Psoas muscle (tissue), 8 donors: ENCODE results near the gene SLCO2B1. TPM values are rescaled to one million over a fixed set of nuclear protein-coding genes. Genes with fewer than 3 reads are reported as not detected.

ENCODE experiments used
- ATAC-seq, 4 donors: fragments of 200-7000 bp; cut with Tn5 transposase; one replicate each; pipeline ENCODE4 v1.9.1; 2020; ENCODE audit warnings: moderate library complexity in 3 of 4, mild to moderate bottlenecking in 2 of 4
- DNase-seq, 2 donors: peaks; one replicate each; pipeline ENCODE4 v3.0.0-alpha.2; 2020
- H3K27ac ChIP-seq: fragments of 200-600 bp; one replicate; pipeline ENCODE4 v1.8.0; 2022
- H3K27me3 ChIP-seq, 3 donors: fragments of 200-600 bp in 1 of 3; one replicate each; pipeline versions ENCODE4 v1.6.1 to v1.8.0; 2013 to 2022; ENCODE audit warnings: low read length in 2 of 3, mild to moderate bottlenecking in 2 of 3, moderate library complexity in 1 of 3; ENCODE audit not compliant: insufficient read depth in 3 of 3
- H3K36me3 ChIP-seq, 2 donors: fragments of 200-600 bp in 1 of 2; one replicate each; pipeline versions ENCODE4 v1.6.1 to v1.8.0; 2013 to 2022; ENCODE audit warnings: low read depth in 1 of 2, mild to moderate bottlenecking in 1 of 2, moderate library complexity in 1 of 2; ENCODE audit not compliant: insufficient read depth in 1 of 2
- H3K4me1 ChIP-seq: fragments of 200-600 bp; one replicate; pipeline ENCODE4 v1.8.0; 2022
- H3K4me3 ChIP-seq: fragments of 200-600 bp; one replicate; pipeline ENCODE4 v1.8.0; 2022; ENCODE audit warnings: mild to moderate bottlenecking
- H3K9me3 ChIP-seq: fragments of 200-600 bp; one replicate; pipeline ENCODE4 v1.8.0; 2022
- WGBS, 3 donors: extraction: QIAGEN DNeasy Blood & Tissue Kit; methylation state at CpG; one replicate each; pipeline versions ENCODE4 v1.1.6 to v1.1.7; 2013; 5-methylcytosine and 5-hydroxymethylcytosine counted together
- intact Hi-C, 2 donors: fragments of 100-400 bp; cut with DNase I; formaldehyde crosslinking; loops; one replicate each; pipeline versions ENCODE4 v1.11.0 to v1.14.2; 2022
- polyA plus RNA-seq, 3 donors: library from polyadenylated mRNA; stranded (reverse); fragments of 200-250 nt; gene quantifications; one replicate each; pipeline ENCODE4 v1.2.3, GENCODE V29; 2013
- total RNA-seq, 4 donors: library from RNA; stranded (reverse); fragmentation: NEBNext Ultra II Directional in 2 of 4; extraction: Animal tissue kit (Norgen Biotek cat#: 25700) in 2 of 4; gene quantifications; one replicate each; pipeline versions ENCODE4 v1.2.1 to v1.2.4, GENCODE V29; 2021 to 2023
- TF ChIP-seq, protein P1 (sequence below): fragments of 200-600 bp; IDR thresholded peaks from one replicate; pipeline ENCODE4 v1.8.0; 2022; ENCODE audit warnings: antibody characterized with exemption
- donor health status: healthy with polysubstance abuse.
- donor health status: DM: no; HTN: no; CAD: no; lungs with moderate emphysema.
- donor health status: Bipolar disorder and iron deficiency.
- donor health status: healthy.
- donor health status: DM: yes; HTN: yes; CAD: no.
- donor health status: DM: no; HTN: no; CAD: no.
- donor health status: DM: no; HTN: no; CAD: no.
- donor health status: DM: yes; HTN: yes; CAD: no.

SLCO2B1 gene
- total and polyA plus RNA-seq, 7 donors, result 1.2 to 17.7 (median 10.7) TPM

DNA sequence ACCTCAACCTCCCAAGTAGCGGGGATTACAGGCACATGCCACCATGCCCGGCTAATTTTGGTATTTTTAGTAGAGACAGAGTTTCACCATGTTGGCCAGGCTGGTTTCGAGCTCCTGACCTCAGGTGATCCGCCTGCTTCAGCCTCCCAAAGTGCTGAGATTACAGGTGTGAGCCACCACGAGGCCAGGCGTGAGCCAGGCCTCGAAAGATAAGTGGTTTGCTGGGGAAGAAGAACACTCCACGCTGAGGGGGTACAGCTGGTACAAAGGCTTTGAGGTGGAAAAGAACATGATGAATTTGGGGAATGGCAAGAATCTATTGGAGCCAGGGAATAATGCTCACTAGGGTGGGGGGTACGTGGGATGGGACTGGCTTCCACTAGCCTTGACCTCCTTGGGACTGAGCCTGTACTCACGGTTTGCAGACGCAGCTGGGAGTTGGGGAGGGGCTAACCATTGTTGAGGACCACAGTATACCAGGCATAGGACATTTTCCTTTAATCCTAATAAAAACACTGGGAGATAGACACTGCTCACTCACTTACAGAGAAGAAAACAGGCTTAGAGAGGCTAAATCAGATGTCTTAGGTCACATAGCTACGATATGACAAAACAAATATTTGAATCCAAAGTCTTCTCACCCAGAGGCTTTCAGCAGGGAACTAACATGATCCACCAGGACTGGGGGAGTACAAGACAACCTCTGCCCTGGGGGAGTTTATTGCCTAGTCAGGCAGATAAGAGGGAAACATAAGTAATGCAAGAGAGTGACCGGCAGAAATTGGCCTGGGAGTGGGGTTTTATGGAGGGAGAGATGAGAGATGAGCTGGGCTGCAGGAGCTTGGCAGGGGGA is 4.9 kb downstream of the SLCO2B1 start:
- Histone ChIP-seq H3K27ac (no peak overlapping the region), H3K27me3 (peaks cover 0 to 2% (median 0%) of the 10 kb centered on the region in 3 donors), H3K36me3 (no peaks in the 10 kb centered on the region), H3K4me3 (no peak overlapping the region), H3K4me1 (no peaks in the 10 kb centered on the region), H3K9me3 (no peaks in the 10 kb centered on the region)
- intact Hi-C loops, result no loop called here
- DNase-seq, result no peak
- 73 to 79% (median 76%) methylated on average over 13 of the region's 13 CpGs for WGBS, 3 donors
- TF ChIP-seq, protein P1, sequence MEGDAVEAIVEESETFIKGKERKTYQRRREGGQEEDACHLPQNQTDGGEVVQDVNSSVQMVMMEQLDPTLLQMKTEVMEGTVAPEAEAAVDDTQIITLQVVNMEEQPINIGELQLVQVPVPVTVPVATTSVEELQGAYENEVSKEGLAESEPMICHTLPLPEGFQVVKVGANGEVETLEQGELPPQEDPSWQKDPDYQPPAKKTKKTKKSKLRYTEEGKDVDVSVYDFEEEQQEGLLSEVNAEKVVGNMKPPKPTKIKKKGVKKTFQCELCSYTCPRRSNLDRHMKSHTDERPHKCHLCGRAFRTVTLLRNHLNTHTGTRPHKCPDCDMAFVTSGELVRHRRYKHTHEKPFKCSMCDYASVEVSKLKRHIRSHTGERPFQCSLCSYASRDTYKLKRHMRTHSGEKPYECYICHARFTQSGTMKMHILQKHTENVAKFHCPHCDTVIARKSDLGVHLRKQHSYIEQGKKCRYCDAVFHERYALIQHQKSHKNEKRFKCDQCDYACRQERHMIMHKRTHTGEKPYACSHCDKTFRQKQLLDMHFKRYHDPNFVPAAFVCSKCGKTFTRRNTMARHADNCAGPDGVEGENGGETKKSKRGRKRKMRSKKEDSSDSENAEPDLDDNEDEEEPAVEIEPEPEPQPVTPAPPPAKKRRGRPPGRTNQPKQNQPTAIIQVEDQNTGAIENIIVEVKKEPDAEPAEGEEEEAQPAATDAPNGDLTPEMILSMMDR, result no peak
- no peak for ATAC-seq

DNA sequence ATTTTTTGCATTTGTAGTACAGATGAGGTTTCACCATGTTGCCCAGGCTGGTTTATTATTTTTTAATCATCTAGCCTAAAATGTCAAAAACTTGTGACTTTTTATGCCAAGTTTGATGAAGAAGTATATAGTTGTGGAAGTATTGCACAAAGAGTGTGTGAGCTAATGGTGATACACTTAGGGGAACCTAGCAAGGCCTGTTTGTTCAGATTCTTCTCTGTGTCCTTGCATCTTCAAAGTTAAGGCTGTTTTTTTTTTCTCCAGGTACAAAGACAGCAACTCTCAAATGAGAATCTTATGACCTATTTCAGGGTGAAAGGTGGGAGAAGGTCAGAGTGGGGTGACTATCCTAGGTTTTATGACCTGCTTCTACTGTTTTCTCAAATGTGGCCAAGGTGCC is 7.3 kb downstream of the SLCO2B1 start:
- H3K36me3 ChIP-seq, result no peaks in the 10 kb centered on the region
- H3K27me3 ChIP-seq, result no peaks in the 10 kb centered on the region
- DNase-seq (no peak), ATAC-seq (no peak)
- H3K4me3 ChIP-seq, result no peak overlapping the region
- TF ChIP-seq, protein P1, result no peak
- no peaks in the 10 kb centered on the region for H3K9me3 ChIP-seq
- intact Hi-C loops, result no loop called here
- no peak overlapping the region for H3K27ac ChIP-seq
- no peaks in the 10 kb centered on the region for H3K4me1 ChIP-seq

DNA sequence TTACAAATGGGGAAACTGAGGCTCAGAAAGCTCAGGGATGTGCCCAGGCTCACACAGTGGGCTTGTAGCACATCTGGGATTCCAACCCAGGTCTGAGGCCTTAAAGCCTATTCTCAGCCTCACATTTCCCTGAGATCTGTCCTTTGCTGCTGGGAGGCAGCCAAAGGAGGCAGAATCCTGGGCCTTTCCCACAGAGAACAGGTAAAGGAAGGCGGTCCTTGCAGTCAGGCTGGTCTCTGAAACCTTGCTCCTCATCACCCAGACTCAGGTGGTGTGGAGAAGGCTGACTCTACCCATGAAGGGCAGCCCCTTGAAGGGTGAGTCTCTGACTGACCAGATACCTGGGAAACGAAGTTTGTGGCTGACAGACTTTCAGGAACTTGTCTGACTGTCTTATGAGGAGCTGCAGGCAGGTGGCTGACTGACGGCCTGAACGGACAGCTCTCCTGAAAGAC is 7.8 kb downstream of the SLCO2B1 start:
- H3K4me1 ChIP-seq, result no peaks in the 10 kb centered on the region
- TF ChIP-seq, protein P1, result no peak
- 90 to 97% (median 95%) methylated on average over 4 of the region's 4 CpGs for WGBS, 3 donors
- no peaks in the 10 kb centered on the region for H3K27me3 ChIP-seq
- DNase-seq, result no peak
- intact Hi-C loops, result no loop called here
- H3K4me3 ChIP-seq, result no peak overlapping the region
- H3K27ac ChIP-seq, result no peak overlapping the region
- no peaks in the 10 kb centered on the region for H3K9me3 ChIP-seq
- no peak for ATAC-seq
- no peaks in the 10 kb centered on the region for H3K36me3 ChIP-seq

DNA sequence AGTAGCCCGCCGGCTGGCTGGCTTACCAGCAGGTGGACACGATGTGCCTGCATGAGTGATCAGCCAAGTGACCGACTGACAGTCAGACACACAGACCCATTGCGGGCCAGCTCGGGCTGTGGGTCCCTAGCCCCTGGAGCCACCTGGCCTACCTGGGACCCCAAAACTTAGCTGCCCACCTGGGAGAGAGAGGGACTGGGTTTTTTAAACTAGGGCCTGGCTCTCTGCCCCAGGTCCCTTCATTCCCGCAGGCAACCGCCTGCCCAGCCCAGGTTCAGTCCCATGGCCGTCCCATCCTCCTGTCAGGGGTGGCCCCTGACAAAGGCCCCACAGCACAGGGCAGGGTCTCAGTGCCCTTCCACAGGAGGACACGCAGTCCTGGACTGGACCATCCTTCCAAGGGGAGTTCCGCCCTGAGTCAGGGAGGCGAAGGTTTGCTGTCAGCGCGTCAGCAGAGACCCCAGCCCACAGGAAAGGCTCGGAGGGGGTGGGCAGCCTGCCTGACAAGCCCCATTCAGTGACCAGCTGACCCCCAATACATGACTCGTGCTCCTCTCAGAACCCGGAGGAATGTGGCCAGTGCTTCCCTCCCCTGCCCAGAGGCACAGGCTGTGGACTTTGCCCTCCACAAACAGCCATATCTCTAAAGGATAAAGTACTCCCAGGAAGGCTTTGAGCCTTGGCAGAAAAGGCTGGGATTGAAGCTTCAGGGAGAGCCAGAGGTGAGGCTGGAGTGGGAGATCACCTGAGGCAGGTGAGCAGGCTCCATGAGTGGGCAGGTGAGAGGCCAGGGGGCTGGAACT is 8.4 kb downstream of the SLCO2B1 start:
- intact Hi-C loops, result no loop called here
- TF ChIP-seq, protein P1, result no peak
- H3K4me3 ChIP-seq, result no peak overlapping the region
- no peak for DNase-seq
- no peaks in the 10 kb centered on the region for H3K9me3 ChIP-seq
- peak overlapping the region; percentile 24 for H3K27ac ChIP-seq
- 86 to 90% (median 86%) methylated on average over 16 to 17 of the region's 17 CpGs for WGBS, 3 donors
- H3K36me3 ChIP-seq, result no peaks in the 10 kb centered on the region
- no peaks in the 10 kb centered on the region for H3K27me3 ChIP-seq
- peaks cover 6% of the 10 kb centered on the region for H3K4me1 ChIP-seq
- ATAC-seq, result no peak
